Measurements from ENCODE around the gene COTL1.
"Not testable (repeated sequence)": the region's sequence is repeated elsewhere in the genome, so short reads cannot be mapped to it uniquely, and the experiment has no call there.

The COTL1 gene

DNA sequence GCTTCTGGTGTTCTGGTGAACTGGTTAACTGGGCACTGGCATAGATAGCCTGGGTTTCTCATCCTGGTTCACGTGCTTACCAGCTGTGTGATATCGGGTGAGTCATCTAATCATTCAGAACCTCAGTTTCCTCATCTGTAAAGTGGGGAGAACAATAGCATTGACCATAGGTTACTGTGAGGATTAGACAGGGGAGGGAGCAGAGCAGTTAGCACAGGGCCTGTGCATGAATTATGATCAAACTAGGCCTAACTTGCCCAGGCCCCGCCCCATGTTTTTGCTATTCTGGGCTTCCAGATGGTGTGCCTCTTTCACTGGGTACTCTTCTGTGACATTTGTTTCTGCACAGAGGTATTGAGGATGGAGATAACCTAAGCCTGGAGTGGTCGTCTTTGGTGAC, 25.8 kb upstream of the COTL1 start:
- no peaks in the 10 kb centered on the region for H3K36me3 ChIP-seq (ENCODE audit: control insufficient read depth in 5 of 5, insufficient read depth in 5 of 5, low read length in 5 of 5)
- H3K27ac ChIP-seq (ENCODE audit: low read depth, low read length) = no peak overlapping the region
- no peaks in the 10 kb centered on the region for H3K9me3 ChIP-seq (ENCODE audit: control insufficient read depth in 5 of 5, low read length in 5 of 5)
- no peak overlapping the region for H3K9ac ChIP-seq (ENCODE audit: low read length in 5 of 5)
- no peaks in the 10 kb centered on the region for H3K27me3 ChIP-seq (ENCODE audit: control insufficient read depth in 5 of 5, insufficient read depth in 4 of 5, low read length in 5 of 5)
- peaks cover 7 to 38% (median 28%) of the 10 kb centered on the region in 5 donors for H3K4me1 ChIP-seq (ENCODE audit: control insufficient read depth in 5 of 5, insufficient read depth in 5 of 5, low read length in 5 of 5)
- no peak overlapping the region for H3K4me3 ChIP-seq (ENCODE audit: low read depth in 1 of 5, low read length in 5 of 5)

DNA sequence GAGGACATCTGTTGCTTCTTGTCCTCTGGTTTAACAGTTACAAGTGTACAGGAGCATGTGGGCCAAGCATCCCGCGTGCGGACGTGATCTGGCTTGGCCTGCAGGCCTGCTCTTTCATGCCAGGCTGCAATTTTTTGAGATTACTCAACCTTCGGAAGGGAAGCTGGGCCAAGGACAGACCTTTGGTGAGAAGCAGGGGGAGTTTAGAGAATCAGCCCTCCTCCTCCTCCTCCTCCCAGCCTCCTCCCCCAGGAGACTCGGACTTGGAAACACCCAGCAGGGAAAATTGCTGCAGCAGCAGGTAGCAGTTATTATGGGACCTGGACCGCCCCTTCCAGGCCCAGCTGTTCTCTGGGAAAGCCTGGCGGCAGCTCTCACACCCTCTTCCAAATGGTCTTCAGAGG, 25.3 kb upstream of the COTL1 start:
- Histone ChIP-seq H3K27ac (ENCODE audit: low read depth, low read length) (no peak overlapping the region), H3K27me3 (ENCODE audit: control insufficient read depth in 5 of 5, insufficient read depth in 4 of 5, low read length in 5 of 5) (no peaks in the 10 kb centered on the region), H3K4me1 (ENCODE audit: control insufficient read depth in 5 of 5, insufficient read depth in 5 of 5, low read length in 5 of 5) (peaks cover 7 to 38% (median 28%) of the 10 kb centered on the region in 5 donors), H3K9ac (ENCODE audit: low read length in 5 of 5) (no peak overlapping the region), H3K4me3 (ENCODE audit: low read depth in 1 of 5, low read length in 5 of 5) (no peak overlapping the region), H3K9me3 (ENCODE audit: control insufficient read depth in 5 of 5, low read length in 5 of 5) (no peaks in the 10 kb centered on the region), H3K36me3 (ENCODE audit: control insufficient read depth in 5 of 5, insufficient read depth in 5 of 5, low read length in 5 of 5) (no peaks in the 10 kb centered on the region)

DNA sequence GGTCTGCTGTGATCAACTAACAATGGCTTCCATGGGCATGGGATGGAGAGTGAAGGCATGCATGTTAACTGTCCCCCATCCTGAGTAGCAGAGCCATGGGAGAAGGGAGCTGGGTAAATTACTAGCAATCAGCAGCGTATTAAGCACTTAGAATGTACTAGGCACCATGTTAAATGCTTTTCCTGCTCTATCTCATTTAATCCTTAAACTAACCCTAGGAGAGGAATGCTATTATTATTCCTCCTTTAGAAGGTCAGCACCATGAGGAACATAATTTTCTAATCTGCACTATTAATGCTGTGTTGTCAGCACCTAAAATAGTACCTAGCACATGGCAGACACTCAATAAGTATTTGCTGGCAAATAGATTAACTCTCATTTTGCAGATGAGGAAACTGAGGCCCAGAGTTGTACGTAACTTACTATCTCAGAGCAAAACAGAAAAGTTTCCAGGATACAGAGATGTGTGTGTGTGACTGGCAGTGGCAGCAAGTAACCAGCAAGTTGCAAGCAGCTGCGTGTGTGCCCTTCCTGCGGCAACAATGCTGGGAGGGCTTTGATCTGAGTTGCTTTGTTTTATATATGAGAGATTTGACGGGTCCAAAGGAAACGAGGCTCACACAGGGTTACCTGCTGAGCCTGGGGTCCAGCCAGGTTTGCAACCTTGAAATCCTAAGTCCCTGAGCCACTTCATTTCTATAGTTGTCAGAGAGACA, 23.9 kb upstream of the COTL1 start:
- Histone ChIP-seq H3K27ac (ENCODE audit: low read depth, low read length) (no peak overlapping the region), H3K4me3 (ENCODE audit: low read depth in 1 of 5, low read length in 5 of 5) (peak overlapping the region in 2 of 5 donors; percentile 21 to 23), H3K9me3 (ENCODE audit: control insufficient read depth in 5 of 5, low read length in 5 of 5) (no peaks in the 10 kb centered on the region), H3K4me1 (ENCODE audit: control insufficient read depth in 5 of 5, insufficient read depth in 5 of 5, low read length in 5 of 5) (peaks cover 7 to 34% (median 20%) of the 10 kb centered on the region in 5 donors), H3K36me3 (ENCODE audit: control insufficient read depth in 5 of 5, insufficient read depth in 5 of 5, low read length in 5 of 5) (no peaks in the 10 kb centered on the region), H3K9ac (ENCODE audit: low read length in 5 of 5) (no peak overlapping the region), H3K27me3 (ENCODE audit: control insufficient read depth in 5 of 5, insufficient read depth in 4 of 5, low read length in 5 of 5) (no peaks in the 10 kb centered on the region)

DNA sequence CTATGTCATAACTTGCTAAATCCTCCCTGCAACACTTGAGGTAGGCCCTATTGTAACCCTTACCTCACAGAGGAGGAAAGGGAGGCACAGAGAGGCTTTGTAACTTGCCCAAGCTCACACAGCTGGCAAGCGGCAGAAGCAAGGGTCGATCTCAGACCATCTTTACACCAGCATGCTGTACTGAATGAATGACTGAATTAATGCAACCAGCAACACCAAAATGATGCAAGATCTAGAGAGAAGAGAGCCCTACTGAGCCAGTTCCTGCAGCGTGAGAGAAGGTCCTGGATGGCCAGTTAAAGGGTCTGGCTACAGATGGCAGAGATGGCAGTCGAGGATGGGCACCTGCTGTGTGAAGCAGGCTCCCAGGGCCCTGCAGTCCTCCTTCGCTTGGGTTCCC, 22.3 kb upstream of the COTL1 start:
- Histone ChIP-seq H3K9me3 (ENCODE audit: control insufficient read depth in 5 of 5, low read length in 5 of 5) (no peaks in the 10 kb centered on the region), H3K36me3 (ENCODE audit: control insufficient read depth in 5 of 5, insufficient read depth in 5 of 5, low read length in 5 of 5) (no peaks in the 10 kb centered on the region), H3K27me3 (ENCODE audit: control insufficient read depth in 5 of 5, insufficient read depth in 4 of 5, low read length in 5 of 5) (no peaks in the 10 kb centered on the region), H3K4me3 (ENCODE audit: low read depth in 1 of 5, low read length in 5 of 5) (no peak overlapping the region), H3K4me1 (ENCODE audit: control insufficient read depth in 5 of 5, insufficient read depth in 5 of 5, low read length in 5 of 5) (peaks cover 9 to 44% (median 26%) of the 10 kb centered on the region in 5 donors), H3K27ac (ENCODE audit: low read depth, low read length) (no peak overlapping the region), H3K9ac (ENCODE audit: low read length in 5 of 5) (no peak overlapping the region)

DNA sequence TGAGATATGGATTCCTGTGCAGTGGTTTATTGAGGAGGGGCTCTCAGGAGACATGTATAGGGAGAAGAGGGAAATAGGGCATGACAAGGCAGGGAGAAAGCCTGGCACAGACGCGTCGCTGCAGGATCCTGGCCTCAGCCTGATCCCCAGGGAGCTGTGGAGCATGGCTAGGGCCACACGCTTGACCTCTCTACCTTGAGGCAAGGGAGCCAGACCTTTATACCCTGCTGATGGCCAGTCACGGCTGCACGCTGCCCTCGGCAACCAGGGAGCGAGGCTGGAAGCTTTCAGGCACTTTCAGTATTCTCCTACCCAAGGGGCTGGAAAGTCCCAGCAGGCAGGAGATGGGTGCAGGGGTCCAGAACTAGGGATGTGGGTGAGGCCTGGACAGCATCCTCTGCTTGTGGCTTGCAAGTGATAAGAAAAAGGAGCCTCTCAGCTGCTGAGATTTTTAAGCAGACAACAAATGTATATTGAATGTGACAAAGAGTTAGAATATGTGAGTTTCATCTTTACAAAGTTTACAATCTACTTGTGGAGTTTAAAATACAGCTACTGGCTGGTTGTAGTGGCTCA, 20.4 kb upstream of the COTL1 start:
- Histone ChIP-seq H3K4me1 (ENCODE audit: control insufficient read depth in 5 of 5, insufficient read depth in 5 of 5, low read length in 5 of 5) (peaks cover 12 to 50% (median 32%) of the 10 kb centered on the region in 5 donors), H3K36me3 (ENCODE audit: control insufficient read depth in 5 of 5, insufficient read depth in 5 of 5, low read length in 5 of 5) (no peaks in the 10 kb centered on the region), H3K9me3 (ENCODE audit: control insufficient read depth in 5 of 5, low read length in 5 of 5) (no peaks in the 10 kb centered on the region), H3K4me3 (ENCODE audit: low read depth in 1 of 5, low read length in 5 of 5) (no peak overlapping the region), H3K27ac (ENCODE audit: low read depth, low read length) (no peak overlapping the region), H3K9ac (ENCODE audit: low read length in 5 of 5) (no peak overlapping the region), H3K27me3 (ENCODE audit: control insufficient read depth in 5 of 5, insufficient read depth in 4 of 5, low read length in 5 of 5) (no peaks in the 10 kb centered on the region)

DNA sequence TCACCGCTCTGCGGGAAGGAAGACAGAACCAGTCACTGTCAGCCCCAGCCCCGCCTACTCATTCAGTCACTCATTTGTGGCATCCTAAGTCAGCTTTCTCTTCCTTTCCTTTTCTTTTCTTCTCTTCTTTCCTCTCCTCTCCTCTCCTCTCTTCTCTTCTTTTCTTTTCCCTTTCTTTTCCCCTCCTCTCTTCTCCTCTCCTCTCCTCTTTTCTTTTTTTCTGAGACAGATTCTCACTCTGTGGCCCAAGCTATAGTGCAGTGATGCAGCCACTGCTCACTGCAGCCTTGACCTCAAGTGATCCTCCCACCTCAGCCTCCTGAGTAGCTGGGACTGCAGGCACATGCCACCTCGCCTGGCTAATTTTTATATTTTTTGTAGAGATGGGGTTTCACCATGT, 19.8 kb upstream of the COTL1 start:
- Histone ChIP-seq H3K36me3 (ENCODE audit: control insufficient read depth in 5 of 5, insufficient read depth in 5 of 5, low read length in 5 of 5) (no peaks in the 10 kb centered on the region), H3K27ac (ENCODE audit: low read depth, low read length) (no peak overlapping the region), H3K9me3 (ENCODE audit: control insufficient read depth in 5 of 5, low read length in 5 of 5) (no peaks in the 10 kb centered on the region), H3K9ac (ENCODE audit: low read length in 5 of 5) (no peak overlapping the region), H3K27me3 (ENCODE audit: control insufficient read depth in 5 of 5, insufficient read depth in 4 of 5, low read length in 5 of 5) (no peaks in the 10 kb centered on the region), H3K4me1 (ENCODE audit: control insufficient read depth in 5 of 5, insufficient read depth in 5 of 5, low read length in 5 of 5) (peaks cover 12 to 50% (median 34%) of the 10 kb centered on the region in 5 donors), H3K4me3 (ENCODE audit: low read depth in 1 of 5, low read length in 5 of 5) (no peak overlapping the region)

DNA sequence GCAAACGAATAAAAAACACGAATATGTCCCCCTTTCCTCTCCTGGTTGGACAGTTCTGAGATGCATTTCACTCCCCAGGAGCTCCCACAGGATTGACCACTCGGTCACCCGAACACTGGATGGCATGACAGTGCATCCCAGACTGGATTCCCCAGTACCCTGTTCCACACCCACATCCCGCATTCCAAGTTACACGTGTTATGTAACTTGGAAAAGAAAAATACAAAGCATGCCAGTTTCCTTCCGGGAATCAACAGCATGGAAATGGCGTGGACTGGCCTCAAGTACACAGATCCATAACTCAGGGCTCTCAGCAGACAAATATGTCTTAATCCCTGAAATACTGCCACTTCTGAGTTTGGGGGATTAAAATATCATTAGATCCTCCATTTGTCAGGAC, 17.8 kb upstream of the COTL1 start:
- Histone ChIP-seq H3K9ac (ENCODE audit: low read length in 5 of 5) (peak overlapping the region in 2 of 5 donors; percentile 7 to 20), H3K9me3 (ENCODE audit: control insufficient read depth in 5 of 5, low read length in 5 of 5) (no peaks in the 10 kb centered on the region), H3K36me3 (ENCODE audit: control insufficient read depth in 5 of 5, insufficient read depth in 5 of 5, low read length in 5 of 5) (no peaks in the 10 kb centered on the region), H3K27ac (ENCODE audit: low read depth, low read length) (peak overlapping the region; percentile 55), H3K27me3 (ENCODE audit: control insufficient read depth in 5 of 5, insufficient read depth in 4 of 5, low read length in 5 of 5) (no peaks in the 10 kb centered on the region), H3K4me1 (ENCODE audit: control insufficient read depth in 5 of 5, insufficient read depth in 5 of 5, low read length in 5 of 5) (peaks cover 7 to 34% (median 23%) of the 10 kb centered on the region in 5 donors), H3K4me3 (ENCODE audit: low read depth in 1 of 5, low read length in 5 of 5) (no peak overlapping the region)

DNA sequence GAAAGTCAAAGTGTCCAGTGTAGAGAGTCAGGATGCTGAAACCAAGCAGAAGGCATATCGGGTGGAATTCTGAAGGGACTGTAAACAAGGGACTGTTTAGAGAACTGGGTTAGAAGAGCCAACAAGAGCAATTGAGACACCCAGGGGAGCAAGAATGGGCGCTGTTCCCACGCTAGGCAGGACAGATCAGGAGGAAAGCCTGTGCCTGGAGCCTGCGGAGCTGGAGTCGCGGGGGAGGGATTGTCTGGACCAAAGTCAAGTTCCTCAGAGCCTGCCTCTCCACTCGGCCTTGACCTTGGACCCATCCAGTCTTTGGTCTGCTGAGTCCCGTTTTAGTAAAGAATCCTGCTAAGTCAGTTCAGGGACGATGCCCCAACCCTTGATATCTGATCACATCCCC, 15.7 kb upstream of the COTL1 start:
- Histone ChIP-seq H3K27ac (ENCODE audit: low read depth, low read length) (peak overlapping the region; percentile 50), H3K4me1 (ENCODE audit: control insufficient read depth in 5 of 5, insufficient read depth in 5 of 5, low read length in 5 of 5) (peaks cover 7 to 34% (median 23%) of the 10 kb centered on the region in 5 donors), H3K9ac (ENCODE audit: low read length in 5 of 5) (peak overlapping the region in 1 of 5 donors; percentile 68), H3K36me3 (ENCODE audit: control insufficient read depth in 5 of 5, insufficient read depth in 5 of 5, low read length in 5 of 5) (no peaks in the 10 kb centered on the region), H3K9me3 (ENCODE audit: control insufficient read depth in 5 of 5, low read length in 5 of 5) (no peaks in the 10 kb centered on the region), H3K4me3 (ENCODE audit: low read depth in 1 of 5, low read length in 5 of 5) (no peak overlapping the region), H3K27me3 (ENCODE audit: control insufficient read depth in 5 of 5, insufficient read depth in 4 of 5, low read length in 5 of 5) (no peaks in the 10 kb centered on the region)

DNA sequence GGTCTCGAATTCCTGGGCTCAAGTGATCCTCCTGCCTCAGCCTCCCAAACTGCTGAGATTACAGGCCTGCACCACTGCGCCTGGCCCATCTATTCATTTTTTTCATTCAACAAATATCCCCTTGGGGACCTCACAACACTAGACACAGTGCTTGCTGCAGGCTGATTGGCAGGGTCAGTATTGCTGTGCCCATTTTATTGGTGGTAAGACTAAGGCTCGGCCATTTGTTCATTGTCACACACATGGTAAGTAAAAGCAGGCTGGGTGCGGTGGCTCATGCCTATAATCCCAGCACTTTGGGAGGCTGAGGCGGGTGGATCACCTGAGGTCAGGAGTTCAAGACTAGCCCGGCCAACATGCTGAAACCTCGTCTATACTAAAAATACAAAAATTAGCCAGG, 15.0 kb upstream of the COTL1 start:
- H3K4me1 ChIP-seq (ENCODE audit: control insufficient read depth in 5 of 5, insufficient read depth in 5 of 5, low read length in 5 of 5) = peaks cover 7 to 29% (median 23%) of the 10 kb centered on the region in 5 donors
- H3K27me3 ChIP-seq (ENCODE audit: control insufficient read depth in 5 of 5, insufficient read depth in 4 of 5, low read length in 5 of 5); H3K27ac ChIP-seq (ENCODE audit: low read depth, low read length); H3K9me3 ChIP-seq (ENCODE audit: control insufficient read depth in 5 of 5, low read length in 5 of 5); H3K9ac ChIP-seq (ENCODE audit: low read length in 5 of 5); H3K4me3 ChIP-seq (ENCODE audit: low read depth in 1 of 5, low read length in 5 of 5); H3K36me3 ChIP-seq (ENCODE audit: control insufficient read depth in 5 of 5, insufficient read depth in 5 of 5, low read length in 5 of 5): not testable (repeated sequence)

DNA sequence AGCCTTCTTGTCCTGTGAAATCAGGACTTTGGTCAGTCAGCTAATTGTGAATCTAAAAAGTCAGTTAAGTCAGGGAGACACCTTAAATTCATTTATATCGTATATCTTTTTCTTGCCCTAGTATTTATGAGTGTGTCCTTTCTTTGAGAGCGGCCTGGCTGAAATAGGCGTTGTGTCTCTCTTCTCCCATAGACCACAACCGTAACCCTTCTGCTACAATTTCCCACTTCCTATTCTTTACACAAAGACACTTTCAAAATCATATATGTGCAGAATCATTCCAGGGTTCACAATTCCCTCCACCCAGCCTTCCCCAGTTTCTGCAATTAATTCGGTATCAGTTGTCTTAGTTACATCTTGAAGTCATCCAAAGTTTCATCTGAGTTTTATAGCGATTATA, 14.0 kb upstream of the COTL1 start:
- Histone ChIP-seq H3K36me3 (ENCODE audit: control insufficient read depth in 5 of 5, insufficient read depth in 5 of 5, low read length in 5 of 5) (no peaks in the 10 kb centered on the region), H3K9ac (ENCODE audit: low read length in 5 of 5) (no peak overlapping the region), H3K27me3 (ENCODE audit: control insufficient read depth in 5 of 5, insufficient read depth in 4 of 5, low read length in 5 of 5) (no peaks in the 10 kb centered on the region), H3K4me1 (ENCODE audit: control insufficient read depth in 5 of 5, insufficient read depth in 5 of 5, low read length in 5 of 5) (peaks cover 7 to 28% (median 23%) of the 10 kb centered on the region in 5 donors), H3K4me3 (ENCODE audit: low read depth in 1 of 5, low read length in 5 of 5) (no peak overlapping the region), H3K27ac (ENCODE audit: low read depth, low read length) (no peak overlapping the region), H3K9me3 (ENCODE audit: control insufficient read depth in 5 of 5, low read length in 5 of 5) (no peaks in the 10 kb centered on the region)
